Middle frontal gyrus (tissue), 1 donor: ENCODE measurements around the gene EXT2.

ENCODE experiments used
- DNase-seq: peaks from one replicate; pipeline ENCODE4 v3.0.0-alpha.2; 2015; ENCODE audit warnings: low spot score; ENCODE audit errors: extremely low spot score

Gene EXT2

GRCh38 chr11:44199816-44200215 lies 104.3 kb downstream of the EXT2 start:
- no peak for DNase-seq

GRCh38 chr11:44203270-44204043 lies 108.0 kb downstream of the EXT2 start:
- DNase-seq, result no peak

GRCh38 chr11:44205352-44205751 lies 109.9 kb downstream of the EXT2 start:
- no peak for DNase-seq

GRCh38 chr11:44205836-44206235 lies 110.4 kb downstream of the EXT2 start:
- DNase-seq, result no peak

GRCh38 chr11:44207292-44207691 lies 111.8 kb downstream of the EXT2 start:
- no peak for DNase-seq

- no peak for DNase-seq
These were observed 113.6 kb downstream of the EXT2 start for GRCh38 chr11:44208976-44209603.

GRCh38 chr11:44212128-44212527 lies 116.7 kb downstream of the EXT2 start:
- DNase-seq, result no peak

- DNase-seq, result no peak
These were observed 117.7 kb downstream of the EXT2 start for GRCh38 chr11:44213148-44213547.

- DNase-seq, result no peak
These were observed 122.0 kb downstream of the EXT2 start for GRCh38 chr11:44217432-44217831.

- DNase-seq, result no peak
These were observed 124.6 kb downstream of the EXT2 start for GRCh38 chr11:44219830-44220796.

- DNase-seq, result no peak
These were observed 126.0 kb downstream of the EXT2 start for GRCh38 chr11:44221456-44221855.

- DNase-seq, result no peak
These were observed 126.5 kb downstream of the EXT2 start for GRCh38 chr11:44221992-44222391.

- no peak for DNase-seq
These were observed 127.8 kb downstream of the EXT2 start for GRCh38 chr11:44223238-44223637.

- no peak for DNase-seq
These were observed 129.5 kb downstream of the EXT2 start for GRCh38 chr11:44224867-44225501.

- DNase-seq, result no peak
These were observed 131.0 kb downstream of the EXT2 start for GRCh38 chr11:44226490-44226889.

- no peak for DNase-seq
These were observed 131.5 kb downstream of the EXT2 start for GRCh38 chr11:44226945-44227344.

- no peak for DNase-seq
These were observed 132.9 kb downstream of the EXT2 start for GRCh38 chr11:44228379-44228778.

GRCh38 chr11:44229098-44229497 lies 133.6 kb downstream of the EXT2 start:
- DNase-seq, result no peak

- DNase-seq, result no peak
These were observed 134.1 kb downstream of the EXT2 start for GRCh38 chr11:44229624-44230023.

- no peak for DNase-seq
These were observed 140.3 kb downstream of the EXT2 start for GRCh38 chr11:44235765-44236201.

- DNase-seq, result no peak
These were observed 140.8 kb downstream of the EXT2 start for GRCh38 chr11:44236296-44236695.
